Ecto neural progenitor cell (in vitro differentiated cells): ENCODE data around the gene ACAP2.
"Not testable (repeated sequence)": the region's sequence is repeated elsewhere in the genome, so short reads cannot be mapped to it uniquely, and the experiment has no call there.

Experiments used
- DNase-seq: peaks from one replicate; pipeline ENCODE4 v3.0.0-alpha.2; 2018; ENCODE audit warnings: low spot score

Gene ACAP2

GRCh38 chr3:195443391-195443989 is 670 bp upstream of the ACAP2 start:
- DNase-seq, result no peak

DNA sequence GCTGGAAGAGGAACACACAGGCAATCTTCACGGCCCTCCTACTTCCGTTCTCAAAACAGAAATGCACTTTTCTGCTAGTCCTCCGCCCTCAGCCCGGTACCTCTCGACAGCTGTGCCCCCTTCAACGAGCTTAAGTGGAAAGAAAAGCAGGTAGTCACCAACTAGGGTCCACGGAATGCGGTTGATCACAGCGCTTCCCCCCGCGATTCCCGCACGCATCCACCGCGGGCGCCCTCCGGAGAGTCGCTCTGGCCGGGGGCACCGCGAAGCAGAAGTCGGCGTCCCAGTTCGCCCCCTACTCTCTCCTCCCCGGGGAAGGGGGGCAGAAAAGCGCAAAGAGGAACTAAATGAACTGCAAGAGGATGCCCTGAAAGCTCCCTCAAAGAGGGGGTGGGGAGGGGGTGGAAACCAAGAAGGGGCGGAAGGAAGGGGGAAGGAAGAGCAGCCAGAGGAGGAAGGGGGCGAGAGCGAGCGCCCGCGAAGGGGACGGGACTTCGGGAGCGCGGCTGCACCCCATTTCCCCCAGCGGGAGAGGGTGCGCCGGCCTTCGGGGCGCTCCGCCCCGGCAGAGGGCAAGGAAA is 738 bp downstream of the ACAP2 start:
- peak; percentile 63 for DNase-seq

- DNase-seq, result no peak
Observed at GRCh38 chr3:195441476-195441991, 1.3 kb downstream of the ACAP2 start.

DNA sequence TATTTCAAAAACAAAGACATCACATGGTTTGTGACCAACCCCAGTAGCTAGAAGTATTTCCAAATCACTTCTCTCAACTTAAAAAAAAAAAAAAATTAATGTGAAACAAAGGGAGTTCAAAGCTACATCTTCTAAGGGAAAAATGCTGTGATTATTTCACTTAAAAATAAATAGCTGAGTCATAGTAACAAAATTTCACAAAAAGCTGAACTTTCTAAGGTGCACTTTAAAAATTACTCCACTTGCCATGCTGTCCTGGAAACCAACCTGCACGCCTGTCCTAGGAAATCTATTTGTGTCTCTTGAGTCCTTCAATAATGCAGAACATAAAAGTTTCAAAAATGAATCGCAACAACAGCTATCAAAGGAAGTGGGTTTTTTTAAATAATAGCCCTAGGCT is 1.8 kb downstream of the ACAP2 start:
- no peak for DNase-seq

GRCh38 chr3:195440379-195440778 is 2.4 kb downstream of the ACAP2 start:
- no peak for DNase-seq

DNA sequence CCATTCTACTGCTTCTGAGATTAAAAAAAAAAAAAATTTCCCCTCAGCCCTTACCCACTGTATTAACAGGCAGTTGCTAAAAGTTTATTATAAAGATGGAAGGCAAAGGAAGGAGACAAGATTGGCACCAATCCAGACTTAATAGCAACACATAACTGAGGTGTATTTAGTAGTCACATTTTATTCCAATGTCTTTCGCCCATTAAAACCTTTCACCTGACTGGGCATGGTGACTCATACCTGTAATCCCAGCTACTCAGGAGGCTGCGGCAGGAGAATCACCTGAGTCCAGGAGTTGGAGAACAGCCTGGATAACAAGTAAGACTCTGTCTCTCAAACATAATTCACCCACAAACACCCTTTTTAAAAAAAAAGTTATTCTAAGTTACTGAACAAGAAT is 4.4 kb downstream of the ACAP2 start:
- DNase-seq, result no peak

GRCh38 chr3:195425849-195426248 is 17.0 kb downstream of the ACAP2 start:
- DNase-seq, result no peak

DNA sequence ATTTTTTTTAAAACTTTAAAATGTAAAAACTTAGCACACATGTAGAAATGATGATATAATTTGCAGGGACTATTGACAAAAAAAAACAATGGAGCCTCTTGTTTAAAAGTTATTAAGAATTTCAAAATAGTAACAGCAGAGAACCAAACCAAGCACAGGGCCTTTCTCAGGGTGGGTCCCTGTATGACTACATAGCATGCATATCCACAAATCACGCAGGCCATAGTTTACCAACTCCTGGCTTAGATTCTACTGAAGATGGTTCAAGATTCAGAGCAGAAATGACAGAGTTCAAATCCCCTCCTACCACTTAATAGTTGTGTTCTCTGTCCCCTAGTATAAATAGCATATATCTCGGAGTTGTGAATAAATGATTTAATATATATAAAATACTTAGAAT is 19.0 kb downstream of the ACAP2 start:
- DNase-seq, result no peak

- DNase-seq, result no peak
Observed at GRCh38 chr3:195421400-195421799, 21.4 kb downstream of the ACAP2 start.

DNA sequence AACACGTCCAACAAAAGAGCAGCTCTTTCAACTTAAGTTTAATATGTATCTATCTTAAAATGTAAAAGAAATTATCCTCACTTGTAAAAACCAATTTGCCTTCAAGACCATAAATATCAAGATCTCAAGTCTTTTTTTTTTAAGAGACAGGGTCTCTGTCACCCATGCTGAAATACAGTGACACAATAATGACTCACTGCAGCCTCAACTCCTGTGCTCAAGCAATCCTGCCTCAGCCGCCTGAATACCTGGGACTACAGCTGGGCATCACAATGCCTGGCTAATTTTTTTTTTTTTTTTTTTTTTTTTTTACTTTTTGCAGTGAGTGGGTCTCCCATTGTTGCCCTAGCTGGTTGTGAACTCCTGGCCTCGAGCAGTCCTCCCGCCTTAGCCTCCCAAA is 26.0 kb downstream of the ACAP2 start:
- no peak for DNase-seq

- DNase-seq, result no peak
Observed at GRCh38 chr3:195411836-195412235, 31.0 kb downstream of the ACAP2 start.

DNA sequence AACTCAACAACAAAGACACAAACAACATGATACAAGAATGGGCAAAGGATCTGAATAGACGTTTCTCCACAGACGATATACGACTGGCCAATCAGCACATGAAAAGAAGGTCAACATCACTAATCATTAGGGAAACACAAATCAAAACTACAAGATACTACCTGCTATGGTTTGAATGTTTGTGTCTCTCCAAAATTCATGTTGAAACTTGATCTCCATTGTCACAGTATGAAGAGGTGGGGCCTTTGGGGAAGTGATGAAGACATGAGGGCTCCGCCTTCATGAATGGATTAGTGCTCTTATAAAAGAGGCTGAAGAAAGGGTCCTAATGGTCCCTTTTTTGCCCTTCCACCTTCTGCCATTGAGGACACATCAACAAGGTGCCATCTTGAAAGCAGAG is 32.3 kb downstream of the ACAP2 start:
- no peak for DNase-seq

- DNase-seq, result no peak
Observed at GRCh38 chr3:195407531-195408409, 35.0 kb downstream of the ACAP2 start.

GRCh38 chr3:195405651-195406050 is 37.2 kb downstream of the ACAP2 start:
- DNase-seq, result no peak

DNA sequence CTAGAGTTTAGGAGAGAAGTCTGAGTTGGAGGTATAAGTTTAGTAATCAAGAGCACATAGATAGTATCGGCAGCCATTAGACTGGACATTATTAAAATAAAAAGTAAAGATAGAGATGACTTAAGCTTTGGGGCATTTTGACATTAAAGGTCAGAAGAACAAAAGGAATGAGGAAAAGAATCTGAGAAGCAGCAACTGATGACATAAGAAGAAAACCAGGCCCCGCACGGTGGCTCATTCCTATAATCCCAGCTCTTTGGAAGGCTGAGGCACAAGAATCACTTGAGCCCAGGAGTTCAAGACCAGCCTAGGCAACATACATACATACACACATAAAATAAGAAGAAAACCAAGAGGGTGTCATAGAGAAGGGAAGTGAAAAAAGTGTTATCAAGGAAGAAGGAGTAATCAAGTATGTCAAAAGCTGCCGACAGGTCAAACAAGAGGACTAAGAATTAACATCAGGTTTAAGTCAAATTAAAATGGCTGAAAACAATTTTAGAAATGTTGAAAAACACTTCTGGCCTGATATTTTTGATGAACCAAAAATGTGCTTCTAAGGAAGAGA is 38.9 kb downstream of the ACAP2 start:
- DNase-seq, result no peak

DNA sequence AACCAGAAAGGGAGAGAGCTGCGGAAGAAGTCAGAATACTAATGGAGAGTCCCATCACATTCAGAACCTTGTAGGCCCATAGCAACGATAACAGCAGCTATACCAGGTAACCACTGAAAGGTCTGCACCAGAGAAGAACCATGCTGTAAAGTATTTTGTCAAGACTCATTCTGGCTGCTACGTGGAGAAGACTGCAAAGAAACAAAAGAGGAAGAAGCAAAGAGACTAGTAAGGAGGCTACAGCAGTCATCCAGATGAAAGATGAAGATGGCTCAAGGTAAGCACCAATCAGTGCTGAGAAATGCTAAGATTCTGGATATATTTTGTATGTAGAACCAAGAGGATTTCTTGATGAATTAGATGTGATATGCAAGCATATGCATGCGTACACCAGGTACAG is 39.6 kb downstream of the ACAP2 start:
- DNase-seq, result no peak

GRCh38 chr3:195401943-195402342 is 40.9 kb downstream of the ACAP2 start:
- no peak for DNase-seq

- not testable (repeated sequence) for DNase-seq
Observed at GRCh38 chr3:195398460-195398859, 44.4 kb downstream of the ACAP2 start.

- no peak for DNase-seq
Observed at GRCh38 chr3:195397524-195397923, 45.3 kb downstream of the ACAP2 start.

DNA sequence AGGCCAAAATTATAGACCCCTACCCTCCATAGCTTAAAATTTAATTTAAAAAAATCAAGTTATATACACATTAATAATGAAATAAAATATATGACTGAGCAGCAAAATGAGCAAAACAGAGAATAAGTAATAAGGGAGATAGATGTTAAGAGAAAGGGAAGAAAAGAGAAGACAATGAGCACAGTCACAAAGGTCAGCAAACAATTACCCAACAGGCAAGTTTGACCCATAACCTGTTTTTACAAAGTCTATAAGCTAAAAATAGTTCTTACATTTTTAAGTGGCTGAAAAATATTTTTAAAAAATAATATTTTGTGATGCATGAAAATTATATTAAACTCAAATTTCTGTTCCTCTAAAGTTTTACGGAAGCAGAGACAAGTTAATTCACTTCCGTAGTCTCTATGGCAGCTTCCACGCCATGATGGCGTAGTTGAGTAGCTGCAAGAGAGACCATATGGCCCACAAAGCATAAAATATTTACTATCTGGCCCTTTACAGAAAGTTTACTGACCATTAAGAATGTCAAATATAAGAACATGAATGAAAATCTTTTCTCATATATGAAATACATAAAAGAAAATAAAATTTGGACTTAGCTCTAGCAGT is 47.5 kb downstream of the ACAP2 start:
- DNase-seq, result no peak

DNA sequence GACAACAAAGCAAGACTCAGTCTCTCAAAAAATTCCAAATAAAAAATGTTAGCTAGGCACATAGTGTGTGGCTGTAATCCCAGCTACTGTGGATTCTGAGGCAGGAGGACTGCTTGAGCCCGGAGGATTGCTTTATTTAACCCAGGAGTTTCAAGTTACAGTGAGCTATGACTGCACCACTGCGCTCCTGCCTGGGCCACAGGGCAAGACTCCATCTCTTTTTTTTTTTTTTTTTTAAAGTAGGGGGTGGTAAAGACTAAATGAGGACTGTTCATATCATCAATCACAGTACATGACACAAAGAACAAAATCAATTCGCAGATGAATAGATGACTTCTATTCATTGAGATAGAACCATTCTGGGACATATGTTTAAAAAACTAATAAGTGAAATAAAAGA is 48.1 kb downstream of the ACAP2 start:
- DNase-seq, result no peak

GRCh38 chr3:195394024-195394423 is 48.8 kb downstream of the ACAP2 start:
- DNase-seq, result no peak
